IMR-90 (cell line): ENCODE measurements around the gene MARCHF6. TPM values are rescaled to one million over a fixed set of nuclear protein-coding genes. Genes with fewer than 3 reads are reported as not detected.

ENCODE experiments used
- ATAC-seq: fragments of 200-7000 bp; cut with Tn5 transposase; 2 replicates; pipeline ENCODE4 v1.9.1; 2020; ENCODE audit warnings: low read depth, mild to moderate bottlenecking, moderate library complexity
- BruUV-seq: library from RNA; stranded (reverse); fragments of 400-500 nt; replicated peaks from 2 replicates; lab custom pipeline; 2021; lab: Mats Ljungman, UMichigan
- CTCF ChIA-PET: fragments of 300-600 bp; formaldehyde crosslinking; extraction: SDS; loops from one replicate; lab custom pipeline; 2021; ENCODE audit warnings: antibody characterized with exemption; lab: Yijun Ruan, JAX
- POLR2A ChIA-PET: fragments of 300-600 bp; sonication (Branson Sonifier 250); formaldehyde crosslinking; loops from one replicate; lab custom pipeline; 2022; ENCODE audit warnings: antibody characterized with exemption; ENCODE audit not compliant: unreplicated experiment; lab: Charles Lee
- DNase-seq: peaks from one replicate; pipeline ENCODE4 v3.0.0; 2013
- H2AFZ ChIP-seq: replicated peaks from 2 replicates; pipeline ENCODE3; 2013; ENCODE audit warnings: low read length, mild to moderate bottlenecking; ENCODE audit not compliant: poor library complexity
- H2AK5ac ChIP-seq: 2 replicates; pipeline ENCODE4 v1.6.1; 2013; ENCODE audit warnings: low read depth, low read length, inconsistent platforms
- H2AK9ac ChIP-seq: replicated peaks from 2 replicates; pipeline ENCODE3; 2013; ENCODE audit warnings: mild to moderate bottlenecking, low read depth, low read length, moderate library complexity; ENCODE audit not compliant: poor library complexity
- H2BK120ac ChIP-seq: 2 replicates; pipeline ENCODE4 v1.6.1; 2013; ENCODE audit warnings: low read depth, low read length, inconsistent platforms
- H2BK15ac ChIP-seq: 3 replicates; pipeline ENCODE4 v1.6.1; 2013; ENCODE audit warnings: low read depth, low read length, inconsistent platforms
- H2BK20ac ChIP-seq: 2 replicates; pipeline ENCODE4 v1.6.1; 2013; ENCODE audit warnings: low read depth, mild to moderate bottlenecking, inconsistent platforms, low read length, moderate library complexity
- H2BK5ac ChIP-seq: 2 replicates; pipeline ENCODE4 v1.6.1; 2013; ENCODE audit warnings: mild to moderate bottlenecking, low read depth, low read length, inconsistent platforms; ENCODE audit not compliant: poor library complexity, severe bottlenecking
- H3K14ac ChIP-seq: replicated peaks from 2 replicates; pipeline ENCODE4 v1.6.1; 2013; ENCODE audit warnings: low read depth, low read length, inconsistent platforms
- H3K18ac ChIP-seq: 2 replicates; pipeline ENCODE4 v1.6.1; 2013; ENCODE audit warnings: low read depth, low read length, control low read depth
- H3K23ac ChIP-seq: 2 replicates; pipeline ENCODE4 v1.6.1; 2013; ENCODE audit warnings: low read depth, low read length, inconsistent platforms
- H3K27ac ChIP-seq: 2 replicates; pipeline ENCODE4 v1.5.1; 2013; ENCODE audit warnings: mild to moderate bottlenecking, control low read depth, low read length; ENCODE audit not compliant: insufficient read depth
- H3K27me3 ChIP-seq: 2 replicates; pipeline ENCODE4 v1.6.1; 2013; ENCODE audit warnings: low read length; ENCODE audit not compliant: control insufficient read depth, insufficient read depth
- H3K36me3 ChIP-seq: 2 replicates; pipeline ENCODE4 v1.6.1; 2013; ENCODE audit warnings: low read length, mixed read lengths; ENCODE audit not compliant: control insufficient read depth, insufficient read depth
- H3K4ac ChIP-seq: 2 replicates; pipeline ENCODE4 v1.6.1; 2013; ENCODE audit warnings: low read depth, low read length, inconsistent platforms
- H3K4me1 ChIP-seq: 2 replicates; pipeline ENCODE4 v1.6.1; 2013; ENCODE audit warnings: low read length, mixed read lengths; ENCODE audit not compliant: control insufficient read depth, insufficient read depth
- H3K4me2 ChIP-seq: 2 replicates; pipeline ENCODE4 v1.6.1; 2013; ENCODE audit warnings: low read depth, mild to moderate bottlenecking, control low read depth, low read length, moderate library complexity
- H3K4me3 ChIP-seq: 2 replicates; pipeline ENCODE4 v1.5.1; 2013; ENCODE audit warnings: low read depth, mild to moderate bottlenecking, control low read depth, low read length, moderate library complexity; ENCODE audit not compliant: insufficient read depth
- H3K56ac ChIP-seq: 2 replicates; pipeline ENCODE4 v1.6.1; 2013; ENCODE audit warnings: low read length, inconsistent platforms; ENCODE audit not compliant: insufficient read depth; ENCODE audit errors: extremely low read depth
- H3K79me1 ChIP-seq, 2 experiments: 2 replicates each; pipeline ENCODE4 v1.6.1; 2013; ENCODE audit warnings: low read length in 2 of 2, inconsistent platforms in 1 of 2, low read depth in 1 of 2
- H3K9ac ChIP-seq: 2 replicates; pipeline ENCODE4 v1.6.1; 2013; ENCODE audit warnings: low read depth, low read length, control low read depth
- H3K9me1 ChIP-seq: 2 replicates; pipeline ENCODE4 v1.6.1; 2013; ENCODE audit warnings: low read length, inconsistent platforms; ENCODE audit not compliant: insufficient read depth
- H3K9me3 ChIP-seq: 2 replicates; pipeline ENCODE4 v1.6.1; 2013; ENCODE audit warnings: low read length; ENCODE audit not compliant: control insufficient read depth, insufficient read depth
- H4K20me1 ChIP-seq: 2 replicates; pipeline ENCODE4 v1.6.1; 2013; ENCODE audit warnings: low read length, inconsistent platforms; ENCODE audit not compliant: insufficient read depth
- H4K5ac ChIP-seq: 2 replicates; pipeline ENCODE4 v1.6.1; 2013; ENCODE audit warnings: mild to moderate bottlenecking, low read depth, low read length, control low read depth
- H4K8ac ChIP-seq, 2 experiments: 2 replicates each; pipeline ENCODE4 v1.6.1; 2013; ENCODE audit warnings: low read depth in 2 of 2, low read length in 2 of 2, control low read depth in 1 of 2, inconsistent platforms in 1 of 2
- H4K91ac ChIP-seq: 2 replicates; pipeline ENCODE4 v1.6.1; 2013; ENCODE audit warnings: low read depth, low read length, inconsistent platforms; ENCODE audit not compliant: insufficient read depth
- BHLHE40 ChIP-seq: fragments of 150-350 bp; IDR thresholded peaks from 2 replicates; pipeline ENCODE4 v1.6.1; 2016; ENCODE audit warnings: mild to moderate bottlenecking, low read depth, low read length
- CEBPB ChIP-seq: IDR thresholded peaks from 2 replicates; pipeline ENCODE4 v1.6.1; 2012; ENCODE audit warnings: low read depth, low read length, improper control_type of control experiment
- CHD1 ChIP-seq: IDR thresholded peaks from 2 replicates; pipeline ENCODE4 v1.6.1; 2012; ENCODE audit warnings: low read depth, low read length, improper control_type of control experiment
- CTCF ChIP-seq: conservative IDR thresholded peaks from 2 replicates; pipeline ENCODE4 v1.5.1; 2012; ENCODE audit warnings: mild to moderate bottlenecking, low read depth, low read length, improper control_type of control experiment
- FOS ChIP-seq: fragments of 150-350 bp; IDR thresholded peaks from 2 replicates; pipeline ENCODE4 v1.6.1; 2016; ENCODE audit warnings: low read depth, low read length
- MAFK ChIP-seq: IDR thresholded peaks from 2 replicates; pipeline ENCODE4 v1.6.1; 2012; ENCODE audit warnings: low read depth, low read length, improper control_type of control experiment
- MAZ ChIP-seq: IDR thresholded peaks from 2 replicates; pipeline ENCODE4 v1.6.1; 2012; ENCODE audit warnings: low read depth, mild to moderate bottlenecking, low read length, improper control_type of control experiment, moderate library complexity, borderline replicate concordance
- MXI1 ChIP-seq: IDR thresholded peaks from 2 replicates; pipeline ENCODE4 v1.6.1; 2012; ENCODE audit warnings: low read depth, mild to moderate bottlenecking, low read length, moderate library complexity, borderline replicate concordance
- RAD21 ChIP-seq: IDR thresholded peaks from 2 replicates; pipeline ENCODE4 v1.6.1; 2012; ENCODE audit warnings: low read length, improper control_type of control experiment
- RCOR1 ChIP-seq: IDR thresholded peaks from 2 replicates; pipeline ENCODE4 v1.6.1; 2012; ENCODE audit warnings: mild to moderate bottlenecking, low read length, improper control_type of control experiment; ENCODE audit not compliant: insufficient replicate concordance
- WGBS, 2 experiments: methylation state at CpG; one replicate each; pipeline versions ENCODE4 v1.1.5 to v1.1.7; 2013; ENCODE audit warnings: missing lambda C conversion rate in 2 of 2; ENCODE audit not compliant: insufficient read length in 1 of 2; ENCODE audit errors: extremely low coverage in 2 of 2; 5-methylcytosine and 5-hydroxymethylcytosine counted together
- dilution Hi-C: fragments of 300-500 bp; cut with HindIII; formaldehyde crosslinking; loops from one replicate; pipeline ENCODE4 v1.14.3; 2018; ENCODE audit warnings: low sequenced_read_pairs; ENCODE audit not compliant: unreplicated experiment
- in situ Hi-C: fragments of 300-500 bp; cut with MboI; formaldehyde crosslinking; loops from 3 replicates; pipeline ENCODE4 v1.14.3; 2019; ENCODE audit warnings: low sequenced_read_pairs, inconsistent platforms, mixed read lengths
- intact Hi-C: fragments of 100-400 bp; cut with micrococcal nuclease; formaldehyde crosslinking; loops from 2 replicates; pipeline ENCODE4 v1.10.0; 2022
- polyA plus RNA-seq, 3 experiments: library from polyadenylated mRNA; depleted of rRNA; stranded (reverse); fragments of >200 nt; gene quantifications; 2 replicates each; pipeline ENCODE4 v1.2.3, GENCODE V29; 2012; ENCODE audit warnings: low replicate concordance in 1 of 3
- total RNA-seq: library from RNA; depleted of rRNA; stranded (reverse); fragments of >200 nt; gene quantifications from 2 replicates; pipeline ENCODE4 v1.2.3, GENCODE V29; 2012
- TF ChIP-seq, protein P1 (sequence below): fragments of 150-350 bp; IDR thresholded peaks from 2 replicates; pipeline ENCODE4 v1.6.1; 2017; ENCODE audit warnings: mild to moderate bottlenecking, antibody characterized with exemption, low read length, low read depth

Gene MARCHF6
- total and polyA plus RNA-seq, 2 of the 4 experiments (the other 2 are of a cell fraction), result 55.2 to 62.6 TPM

DNA sequence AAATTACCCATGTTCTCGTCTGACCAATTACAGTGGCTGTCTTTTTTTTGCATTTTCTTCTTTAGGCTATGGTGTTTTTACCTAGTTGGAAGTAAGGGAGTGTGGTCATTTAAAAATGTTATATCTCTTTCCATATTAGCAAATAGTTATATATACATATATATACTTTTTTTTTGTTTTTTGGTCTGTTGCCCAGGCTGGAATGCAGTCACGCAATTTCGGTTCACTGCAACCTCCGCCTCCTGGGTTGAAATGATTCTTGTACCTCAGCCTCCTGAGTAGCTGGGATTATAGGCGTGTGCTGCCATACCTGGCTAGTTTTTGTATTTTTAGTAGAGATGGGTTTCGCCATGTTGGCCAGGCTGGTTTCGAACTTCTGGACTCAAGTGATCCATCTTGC lies 12.3 kb downstream of the MARCHF6 start:
- Histone ChIP-seq H3K36me3 (peaks cover 3% of the 10 kb centered on the region), H3K9ac (no peak overlapping the region), H3K56ac (no peak overlapping the region), H3K27me3 (no peaks in the 10 kb centered on the region), H4K20me1 (peaks cover 93% of the 10 kb centered on the region), H4K91ac (no peak overlapping the region), H2BK20ac (no peak overlapping the region), H4K8ac (no peak overlapping the region), H3K9me3 (no peaks in the 10 kb centered on the region), H3K23ac (no peak overlapping the region), H2BK120ac (no peak overlapping the region), H3K9me1 (peaks cover 11% of the 10 kb centered on the region), H3K14ac (no peak overlapping the region), H3K27ac (no peak overlapping the region), H3K4me1 (peaks cover 8% of the 10 kb centered on the region), H3K18ac (no peak overlapping the region), H3K4me3 (no peak overlapping the region), H2AK9ac (no peak overlapping the region), H2AFZ (no peak overlapping the region), H3K4ac (no peak overlapping the region), H3K4me2 (no peak overlapping the region), H3K79me1 (peaks cover 0 to 58% of the 10 kb centered on the region in 2 experiments; a peak in 2 of 4 replicates), H2BK15ac (no peak overlapping the region), H4K5ac (no peak overlapping the region), H2BK5ac (no peak overlapping the region), H2AK5ac (no peak overlapping the region)
- BruUV-seq, result no TSS peak
- ChIA-PET CTCF (no interaction called here), POLR2A (no interaction called here)
- no peak for TF ChIP-seq MXI1
- TF ChIP-seq CTCF, result no peak
- TF ChIP-seq RAD21, result no peak
- no peak for TF ChIP-seq RCOR1
- TF ChIP-seq MAFK, result no peak
- TF ChIP-seq BHLHE40, result no peak
- TF ChIP-seq CEBPB, result no peak
- TF ChIP-seq MAZ, result no peak
- TF ChIP-seq FOS, result no peak
- no peak for TF ChIP-seq CHD1
- TF ChIP-seq, protein P1, sequence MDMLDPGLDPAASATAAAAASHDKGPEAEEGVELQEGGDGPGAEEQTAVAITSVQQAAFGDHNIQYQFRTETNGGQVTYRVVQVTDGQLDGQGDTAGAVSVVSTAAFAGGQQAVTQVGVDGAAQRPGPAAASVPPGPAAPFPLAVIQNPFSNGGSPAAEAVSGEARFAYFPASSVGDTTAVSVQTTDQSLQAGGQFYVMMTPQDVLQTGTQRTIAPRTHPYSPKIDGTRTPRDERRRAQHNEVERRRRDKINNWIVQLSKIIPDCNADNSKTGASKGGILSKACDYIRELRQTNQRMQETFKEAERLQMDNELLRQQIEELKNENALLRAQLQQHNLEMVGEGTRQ, result no peak
- intact Hi-C loops (no loop called here), in situ Hi-C loops (no loop called here), dilution Hi-C loops (no loop called here)
- ATAC-seq (no peak), DNase-seq (no peak)
- no CpG with 5 or more reads among the region's 7 CpGs for WGBS, 2 experiments
